Activated CD4-positive, alpha-beta T cell treated with anti-CD3 and anti-CD28 coated beads, Interleukin-2, amount 10 ng/mL, durations not matched to agents 24 days and 14 days (primary cell): ENCODE measurements around the gene KRT73. TPM values are rescaled to one million over a fixed set of nuclear protein-coding genes. Genes with fewer than 3 reads are reported as not detected.

Experiments
- DNase-seq: peaks from one replicate; pipeline ENCODE4 v3.0.0; 2022
- H3K27ac Mint-ChIP-seq: one replicate; pipeline ENCODE4 v1.8.0; 2022; ENCODE audit warnings: mild to moderate bottlenecking, mixed read lengths
- H3K27me3 Mint-ChIP-seq: one replicate; pipeline ENCODE4 v1.8.0; 2022; ENCODE audit warnings: mixed read lengths
- H3K36me3 Mint-ChIP-seq: one replicate; pipeline ENCODE4 v1.8.0; 2022; ENCODE audit warnings: low read depth, mild to moderate bottlenecking, mixed read lengths
- H3K4me1 Mint-ChIP-seq: one replicate; pipeline ENCODE4 v1.8.0; 2021; ENCODE audit warnings: mixed read lengths
- H3K4me3 Mint-ChIP-seq: one replicate; pipeline ENCODE4 v1.8.0; 2022; ENCODE audit warnings: mild to moderate bottlenecking, moderate library complexity, mixed read lengths
- H3K9me3 Mint-ChIP-seq: one replicate; pipeline ENCODE4 v1.8.0; 2021; ENCODE audit warnings: mixed read lengths
- intact Hi-C: fragments of 100-400 bp; cut with micrococcal nuclease; formaldehyde crosslinking; loops from one replicate; pipeline ENCODE4 v1.15.1; 2023
- total RNA-seq: library from RNA; stranded (reverse); gene quantifications from 2 replicates; pipeline ENCODE4 v1.2.3, GENCODE V29; 2022

KRT73 gene
- total RNA-seq, 1 donor from 2014 or later, result not detected

DNA sequence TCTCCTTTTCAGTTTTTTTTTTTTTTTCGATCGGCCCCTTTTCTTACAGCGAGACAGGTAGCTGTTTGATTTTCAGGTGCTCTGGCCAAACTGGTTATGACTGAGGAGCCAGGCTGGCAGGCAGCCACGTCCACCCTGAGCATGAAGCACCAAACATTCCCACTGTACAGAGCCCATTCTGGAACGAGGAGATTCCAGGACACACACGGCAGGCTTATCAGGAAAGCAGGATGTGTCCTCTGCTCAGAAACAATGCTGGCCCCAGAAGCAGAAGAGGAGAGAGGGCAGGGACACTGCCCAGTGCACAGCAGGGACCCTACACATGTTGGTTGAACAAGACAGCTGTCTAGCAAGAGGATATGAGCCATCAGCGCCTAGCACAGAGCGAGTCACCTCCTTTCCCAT lies 37.4 kb upstream of the KRT73 start:
- Mint-ChIP-seq H3K4me1 (no peaks in the 10 kb centered on the region), H3K4me3 (no peak overlapping the region), H3K27ac (no peak overlapping the region), H3K36me3 (no peaks in the 10 kb centered on the region), H3K27me3 (peaks cover 35% of the 10 kb centered on the region), H3K9me3 (no peaks in the 10 kb centered on the region)
- no peak for DNase-seq
- intact Hi-C loops, result no loop called here

- no peak overlapping the region for H3K4me3 Mint-ChIP-seq
- intact Hi-C loops, result no loop called here
- H3K4me1 Mint-ChIP-seq, result peaks cover under 1% of the 10 kb centered on the region
- H3K27me3 Mint-ChIP-seq, result peaks cover 35% of the 10 kb centered on the region
- H3K36me3 Mint-ChIP-seq, result no peaks in the 10 kb centered on the region
- no peak for DNase-seq
- no peaks in the 10 kb centered on the region for H3K9me3 Mint-ChIP-seq
- no peak overlapping the region for H3K27ac Mint-ChIP-seq
Measured at GRCh38 chr12:52655251-52655650, 36.9 kb upstream of the KRT73 start.

DNA sequence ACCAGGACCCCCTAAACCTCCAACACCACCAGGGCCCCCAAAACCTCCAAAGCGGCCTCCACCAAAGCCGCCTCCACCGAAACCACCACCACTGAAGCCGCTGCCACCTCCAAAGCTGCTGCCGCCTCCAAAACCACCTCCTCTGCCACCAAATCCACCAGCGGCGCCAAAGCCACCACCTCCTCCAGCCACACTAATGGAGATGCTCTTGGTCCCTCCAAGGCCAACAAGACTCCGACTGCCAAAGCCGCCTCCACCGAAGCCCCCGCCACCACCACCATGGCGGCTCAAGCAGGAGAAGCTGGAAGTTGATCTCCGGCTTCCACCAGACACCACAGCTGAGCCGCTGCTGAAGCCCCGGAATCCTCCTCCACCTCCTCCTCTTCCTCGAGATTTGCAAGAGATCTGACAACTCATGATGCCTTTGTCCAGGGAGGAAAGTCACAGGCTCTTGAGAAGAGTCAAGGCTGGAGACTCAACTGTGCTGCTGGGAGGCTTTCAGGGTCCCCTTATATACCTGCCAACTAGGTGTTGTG lies 33.4 kb upstream of the KRT73 start, which contains the start of gene KRT2:
TSS of gene KRT2 (minus strand) at position 486 of the 536 bp plus-strand sequence. CDS start at position 417, 69 bp downstream.
- H3K4me3 Mint-ChIP-seq, result no peak within 1 kb of the TSS
- peaks cover 24% of the 10 kb centered on the region for H3K27me3 Mint-ChIP-seq
- DNase-seq, result no peak
- H3K27ac Mint-ChIP-seq, result no peak within 1 kb of the TSS
- peaks cover 22% of the 10 kb centered on the region for H3K4me1 Mint-ChIP-seq
- intact Hi-C loops, result no loop called here
- H3K36me3 Mint-ChIP-seq, result peaks cover 2% of the 10 kb centered on the region
- peaks cover 3% of the 10 kb centered on the region for H3K9me3 Mint-ChIP-seq

DNA sequence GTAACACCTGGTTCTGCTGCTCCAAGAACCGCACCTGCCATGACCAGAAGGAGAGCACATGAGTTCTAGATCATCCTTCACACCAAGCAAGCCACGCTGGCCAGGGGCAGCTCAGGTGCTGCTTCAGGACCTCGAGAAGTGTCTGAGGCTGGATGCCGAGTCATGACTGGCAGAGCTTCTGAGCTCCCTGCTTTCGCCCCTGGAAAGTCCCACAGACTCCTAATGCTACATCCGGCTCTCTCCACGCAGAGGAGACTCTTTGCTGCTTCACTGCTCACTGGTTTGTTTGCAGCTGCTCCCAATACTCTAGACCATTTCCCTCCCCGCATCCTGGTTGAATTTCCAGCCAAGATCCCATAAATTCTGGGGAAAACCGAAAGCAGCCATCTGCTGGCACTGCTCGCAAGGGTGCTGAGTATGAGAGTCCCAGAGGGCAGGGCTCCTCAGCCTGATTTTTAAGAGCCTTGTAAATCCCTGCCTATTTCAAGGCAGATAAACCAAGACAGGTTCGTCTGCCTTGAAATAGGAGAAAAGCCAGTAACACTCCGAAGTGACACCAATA lies 32.2 kb upstream of the KRT73 start:
- peaks cover 2% of the 10 kb centered on the region for H3K36me3 Mint-ChIP-seq
- H3K4me3 Mint-ChIP-seq, result no peak overlapping the region
- H3K27me3 Mint-ChIP-seq, result peaks cover 17% of the 10 kb centered on the region
- H3K9me3 Mint-ChIP-seq, result peaks cover 3% of the 10 kb centered on the region
- DNase-seq, result no peak
- no peak overlapping the region for H3K27ac Mint-ChIP-seq
- peaks cover 34% of the 10 kb centered on the region for H3K4me1 Mint-ChIP-seq
- intact Hi-C loops, result no loop called here

DNA sequence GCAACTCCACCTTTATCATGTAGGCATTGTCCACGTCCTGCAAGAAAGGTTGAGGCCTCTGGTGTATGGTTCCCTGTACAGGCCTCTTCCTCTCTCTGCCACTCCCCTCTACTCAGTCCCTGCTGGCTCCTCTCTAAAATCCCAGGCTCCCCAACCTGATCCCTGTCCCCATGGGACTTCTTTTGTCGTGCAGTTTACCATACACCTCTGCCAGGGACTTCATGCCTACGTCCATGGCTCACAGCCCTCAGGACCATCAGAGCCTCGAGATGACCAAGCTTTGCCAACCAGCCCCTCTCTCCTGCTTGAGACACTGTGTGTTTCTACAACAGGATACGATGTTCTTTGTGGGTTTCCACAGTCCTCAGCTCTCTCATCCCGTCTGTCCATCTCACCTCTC lies 30.7 kb upstream of the KRT73 start:
- Mint-ChIP-seq H3K36me3 (peaks cover 6% of the 10 kb centered on the region), H3K27me3 (peaks cover 7% of the 10 kb centered on the region), H3K4me3 (no peak overlapping the region), H3K4me1 (peaks cover 49% of the 10 kb centered on the region), H3K27ac (no peak overlapping the region), H3K9me3 (peaks cover 3% of the 10 kb centered on the region)
- no peak for DNase-seq
- intact Hi-C loops, result no loop called here

- intact Hi-C loops, result no loop called here
- no peak for DNase-seq
- H3K27me3 Mint-ChIP-seq, result peaks cover 2% of the 10 kb centered on the region
- H3K4me3 Mint-ChIP-seq, result no peak overlapping the region
- H3K27ac Mint-ChIP-seq, result no peak overlapping the region
- H3K9me3 Mint-ChIP-seq, result peaks cover 3% of the 10 kb centered on the region
- H3K36me3 Mint-ChIP-seq, result peaks cover 6% of the 10 kb centered on the region
- peaks cover 49% of the 10 kb centered on the region for H3K4me1 Mint-ChIP-seq
Measured at GRCh38 chr12:52648012-52648550, 29.7 kb upstream of the KRT73 start.

DNA sequence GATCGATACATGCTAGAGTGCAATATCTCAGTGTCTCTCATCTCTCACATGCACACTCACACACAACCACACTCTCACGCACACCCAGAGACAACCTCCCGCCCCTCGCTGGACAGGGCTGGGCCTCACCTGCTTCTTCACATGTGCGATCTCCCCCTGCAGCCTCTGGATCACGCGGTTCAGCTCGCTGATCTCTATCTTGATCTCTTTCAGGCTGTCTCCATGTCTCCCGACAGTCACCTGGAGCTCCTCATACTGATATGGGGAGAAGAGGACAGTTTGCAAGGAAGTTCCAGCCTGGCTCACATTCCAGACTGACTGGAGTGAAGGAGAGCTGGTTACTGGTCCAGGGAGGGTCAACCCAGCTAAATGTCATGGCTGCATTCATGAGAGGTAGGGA lies 29.2 kb upstream of the KRT73 start:
- Mint-ChIP-seq H3K4me1 (peaks cover 51% of the 10 kb centered on the region), H3K27ac (peak overlapping the region; percentile 52), H3K9me3 (peaks cover 3% of the 10 kb centered on the region), H3K27me3 (peaks cover 2% of the 10 kb centered on the region), H3K36me3 (peaks cover 6% of the 10 kb centered on the region), H3K4me3 (peak overlapping the region; percentile 6)
- DNase-seq, result no peak
- intact Hi-C loops, result no loop called here

- Mint-ChIP-seq H3K4me1 (peaks cover 56% of the 10 kb centered on the region), H3K36me3 (peaks cover 6% of the 10 kb centered on the region), H3K27ac (no peak overlapping the region)
Measured at GRCh38 chr12:52646613-52647012, 28.3 kb upstream of the KRT73 start.

DNA sequence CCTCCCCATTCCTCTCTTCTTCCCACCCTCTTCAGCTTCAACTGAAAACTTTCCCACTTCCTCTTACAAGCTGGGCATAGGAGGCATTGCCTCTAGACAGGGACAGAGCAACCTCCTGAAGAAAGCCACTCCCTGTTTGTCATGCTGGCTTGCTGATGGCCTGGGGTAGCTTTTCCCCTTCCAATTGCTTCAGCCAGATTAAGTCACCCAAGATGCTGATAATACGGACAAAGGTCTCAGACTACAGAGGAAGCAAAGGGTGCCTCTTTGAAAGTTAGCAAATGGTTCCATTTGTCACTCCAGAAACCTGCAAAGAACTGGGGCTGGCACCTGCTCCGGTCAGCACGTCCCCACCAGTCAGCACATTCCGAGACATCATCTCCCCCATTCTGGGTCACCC lies 27.6 kb upstream of the KRT73 start:
- peaks cover 6% of the 10 kb centered on the region for H3K36me3 Mint-ChIP-seq
- intact Hi-C loops, result no loop called here
- H3K9me3 Mint-ChIP-seq, result peaks cover 3% of the 10 kb centered on the region
- peak overlapping the region; percentile 42 for H3K4me3 Mint-ChIP-seq
- DNase-seq, result no peak
- H3K27me3 Mint-ChIP-seq, result peaks cover 2% of the 10 kb centered on the region
- H3K4me1 Mint-ChIP-seq, result peaks cover 58% of the 10 kb centered on the region
- peak overlapping the region; percentile 87 for H3K27ac Mint-ChIP-seq

More at GRCh38 chr12:52646613-52647012, 28.3 kb upstream of the KRT73 start:
- Mint-ChIP-seq H3K4me3 (peak overlapping the region; percentile 1), H3K27me3 (peaks cover 2% of the 10 kb centered on the region), H3K9me3 (peaks cover 3% of the 10 kb centered on the region)
- intact Hi-C loops, result no loop called here
- no peak for DNase-seq

- intact Hi-C loops, result no loop called here
- Mint-ChIP-seq H3K27me3 (peaks cover 5% of the 10 kb centered on the region), H3K4me3 (peak overlapping the region; percentile 42), H3K27ac (peak overlapping the region; percentile 87), H3K36me3 (peaks cover 6% of the 10 kb centered on the region), H3K4me1 (peaks cover 57% of the 10 kb centered on the region), H3K9me3 (peaks cover 3% of the 10 kb centered on the region)
- DNase-seq, result peak; percentile 90
Measured at GRCh38 chr12:52645120-52645761, 26.9 kb upstream of the KRT73 start.

DNA sequence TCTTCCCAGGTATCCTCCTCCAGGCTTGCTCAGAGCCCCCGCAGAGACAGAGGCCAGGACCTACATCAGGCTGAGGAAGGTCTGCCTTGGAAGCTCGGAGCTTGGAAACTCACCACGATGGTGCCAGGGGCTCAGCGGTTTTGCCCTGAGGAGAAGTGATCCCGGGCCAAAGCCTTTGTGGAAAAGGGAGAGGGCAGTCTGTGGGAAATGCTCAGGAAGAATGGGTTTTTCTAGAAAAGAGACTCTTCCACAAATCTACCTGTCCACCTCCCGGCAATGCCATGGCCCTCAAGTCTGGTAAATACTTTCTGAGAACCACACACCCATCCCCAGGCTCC lies 25.7 kb upstream of the KRT73 start:
- H3K4me1 Mint-ChIP-seq, result peaks cover 53% of the 10 kb centered on the region
- no peak overlapping the region for H3K4me3 Mint-ChIP-seq
- intact Hi-C loops, result no loop called here
- no peak for DNase-seq
- H3K27ac Mint-ChIP-seq, result peak overlapping the region; percentile 14
- H3K36me3 Mint-ChIP-seq, result peaks cover 5% of the 10 kb centered on the region
- H3K27me3 Mint-ChIP-seq, result peaks cover 10% of the 10 kb centered on the region
- peaks cover 4% of the 10 kb centered on the region for H3K9me3 Mint-ChIP-seq

- peaks cover 4% of the 10 kb centered on the region for H3K9me3 Mint-ChIP-seq
- peaks cover 50% of the 10 kb centered on the region for H3K4me1 Mint-ChIP-seq
- intact Hi-C loops, result no loop called here
- peaks cover 13% of the 10 kb centered on the region for H3K27me3 Mint-ChIP-seq
- H3K27ac Mint-ChIP-seq, result no peak overlapping the region
- no peak for DNase-seq
- no peak overlapping the region for H3K4me3 Mint-ChIP-seq
- H3K36me3 Mint-ChIP-seq, result peaks cover 5% of the 10 kb centered on the region
Measured at GRCh38 chr12:52643233-52644077, 25.1 kb upstream of the KRT73 start.

GRCh38 chr12:52641468-52641867 lies 23.1 kb upstream of the KRT73 start:
- H3K4me1 Mint-ChIP-seq, result peaks cover 37% of the 10 kb centered on the region
- peak overlapping the region; percentile 31 for H3K27ac Mint-ChIP-seq
- peaks cover 4% of the 10 kb centered on the region for H3K9me3 Mint-ChIP-seq
- intact Hi-C loops, result no loop called here
- DNase-seq, result no peak
- H3K27me3 Mint-ChIP-seq, result peaks cover 16% of the 10 kb centered on the region
- H3K36me3 Mint-ChIP-seq, result peaks cover 5% of the 10 kb centered on the region
- no peak overlapping the region for H3K4me3 Mint-ChIP-seq

- Mint-ChIP-seq H3K36me3 (no peaks in the 10 kb centered on the region), H3K27me3 (peaks cover 18% of the 10 kb centered on the region), H3K27ac (no peak overlapping the region), H3K4me3 (no peak overlapping the region), H3K4me1 (peaks cover 27% of the 10 kb centered on the region), H3K9me3 (peaks cover 4% of the 10 kb centered on the region)
- DNase-seq, result no peak
- intact Hi-C loops, result no loop called here
Measured at GRCh38 chr12:52637299-52637698, 18.9 kb upstream of the KRT73 start.
